ENCODE measurements around the gene GNA14. TPM values are rescaled to one million over a fixed set of nuclear protein-coding genes. Genes with fewer than 3 reads are reported as not detected.

The GNA14 gene
- total and polyA plus RNA-seq, 2 experiments from 2014 or later: 0.21 to 0.36 TPM

- peak in 1 of 2 donors; percentile 27 for DNase-seq (ENCODE audit: low read depth in 1 of 2, low spot score in 1 of 2)
- Histone ChIP-seq H3K4me1 (ENCODE audit: low read depth) (no peaks in the 10 kb centered on the region), H3K27ac (no peak overlapping the region), H3K27me3 (no peaks in the 10 kb centered on the region), H3K36me3 (no peaks in the 10 kb centered on the region), H3K9me3 (ENCODE audit: low read depth) (no peaks in the 10 kb centered on the region), H3K4me3 (no peak overlapping the region)
- TF ChIP-seq, protein P1, sequence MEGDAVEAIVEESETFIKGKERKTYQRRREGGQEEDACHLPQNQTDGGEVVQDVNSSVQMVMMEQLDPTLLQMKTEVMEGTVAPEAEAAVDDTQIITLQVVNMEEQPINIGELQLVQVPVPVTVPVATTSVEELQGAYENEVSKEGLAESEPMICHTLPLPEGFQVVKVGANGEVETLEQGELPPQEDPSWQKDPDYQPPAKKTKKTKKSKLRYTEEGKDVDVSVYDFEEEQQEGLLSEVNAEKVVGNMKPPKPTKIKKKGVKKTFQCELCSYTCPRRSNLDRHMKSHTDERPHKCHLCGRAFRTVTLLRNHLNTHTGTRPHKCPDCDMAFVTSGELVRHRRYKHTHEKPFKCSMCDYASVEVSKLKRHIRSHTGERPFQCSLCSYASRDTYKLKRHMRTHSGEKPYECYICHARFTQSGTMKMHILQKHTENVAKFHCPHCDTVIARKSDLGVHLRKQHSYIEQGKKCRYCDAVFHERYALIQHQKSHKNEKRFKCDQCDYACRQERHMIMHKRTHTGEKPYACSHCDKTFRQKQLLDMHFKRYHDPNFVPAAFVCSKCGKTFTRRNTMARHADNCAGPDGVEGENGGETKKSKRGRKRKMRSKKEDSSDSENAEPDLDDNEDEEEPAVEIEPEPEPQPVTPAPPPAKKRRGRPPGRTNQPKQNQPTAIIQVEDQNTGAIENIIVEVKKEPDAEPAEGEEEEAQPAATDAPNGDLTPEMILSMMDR (IDR thresholded peaks at IDR 0.05; ENCODE audit: low read depth, low read length): no peak
These were observed 208.1 kb downstream of the GNA14 start for GRCh38 chr9:77440057-77440456.

GRCh38 chr9:77438653-77439052 is 209.5 kb downstream of the GNA14 start:
- H3K27me3 ChIP-seq: no peaks in the 10 kb centered on the region
- H3K36me3 ChIP-seq: no peaks in the 10 kb centered on the region
- no peak overlapping the region for H3K27ac ChIP-seq
- H3K9me3 ChIP-seq (ENCODE audit: low read depth): no peaks in the 10 kb centered on the region
- H3K4me1 ChIP-seq (ENCODE audit: low read depth): no peaks in the 10 kb centered on the region
- H3K4me3 ChIP-seq: no peak overlapping the region
- TF ChIP-seq, protein P1 (IDR thresholded peaks at IDR 0.05; ENCODE audit: low read depth, low read length): no peak
- peak in 1 of 2 donors; percentile 24 for DNase-seq (ENCODE audit: low read depth in 1 of 2, low spot score in 1 of 2)

- TF ChIP-seq, protein P1 (IDR thresholded peaks at IDR 0.05; ENCODE audit: low read depth, low read length): no peak
- Histone ChIP-seq H3K4me1 (ENCODE audit: low read depth) (no peaks in the 10 kb centered on the region), H3K4me3 (no peak overlapping the region), H3K27ac (no peak overlapping the region), H3K27me3 (no peaks in the 10 kb centered on the region), H3K36me3 (no peaks in the 10 kb centered on the region), H3K9me3 (ENCODE audit: low read depth) (no peaks in the 10 kb centered on the region)
- DNase-seq (ENCODE audit: low read depth in 1 of 2, low spot score in 1 of 2): peak in 1 of 2 donors; percentile 85
These were observed 212.4 kb downstream of the GNA14 start for GRCh38 chr9:77435688-77436087.

DNA sequence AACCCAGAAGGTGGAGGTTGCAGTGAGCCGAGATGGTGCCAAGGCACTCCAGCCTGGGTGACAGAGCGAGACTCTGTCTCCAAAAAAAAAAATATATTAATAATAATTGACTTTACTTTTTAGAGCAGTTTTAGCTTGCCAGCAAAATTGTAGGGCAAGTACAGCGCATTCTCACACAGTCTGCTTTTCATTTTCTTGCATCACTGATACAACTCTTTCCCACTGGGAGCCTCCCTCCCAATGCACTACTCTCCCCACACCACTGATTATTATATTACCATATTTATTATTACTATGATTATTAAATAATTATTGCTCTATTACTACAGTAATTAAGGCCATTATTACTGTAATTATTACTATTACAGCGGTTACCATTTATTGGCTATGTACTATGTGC is 212.8 kb downstream of the GNA14 start:
- H3K27ac ChIP-seq: no peak overlapping the region
- TF ChIP-seq, protein P1 (IDR thresholded peaks at IDR 0.05; ENCODE audit: low read depth, low read length): no peak
- H3K9me3 ChIP-seq (ENCODE audit: low read depth): no peaks in the 10 kb centered on the region
- H3K36me3 ChIP-seq: no peaks in the 10 kb centered on the region
- no peak overlapping the region for H3K4me3 ChIP-seq
- H3K27me3 ChIP-seq: no peaks in the 10 kb centered on the region
- H3K4me1 ChIP-seq (ENCODE audit: low read depth): no peaks in the 10 kb centered on the region
- peak in 1 of 2 donors; percentile 64 for DNase-seq (ENCODE audit: low read depth in 1 of 2, low spot score in 1 of 2)

GRCh38 chr9:77433675-77434445 is 214.3 kb downstream of the GNA14 start:
- no peak overlapping the region for H3K4me3 ChIP-seq
- H3K27me3 ChIP-seq: no peaks in the 10 kb centered on the region
- no peaks in the 10 kb centered on the region for H3K36me3 ChIP-seq
- no peak overlapping the region for H3K27ac ChIP-seq
- TF ChIP-seq, protein P1 (IDR thresholded peaks at IDR 0.05; ENCODE audit: low read depth, low read length): peak; percentile 100
- H3K4me1 ChIP-seq (ENCODE audit: low read depth): no peaks in the 10 kb centered on the region
- DNase-seq (ENCODE audit: low read depth in 1 of 2, low spot score in 1 of 2): peak; percentile 75 to 84
- H3K9me3 ChIP-seq (ENCODE audit: low read depth): no peaks in the 10 kb centered on the region
